ENCODE data around the gene CSH2. TPM values are rescaled to one million over a fixed set of nuclear protein-coding genes. Genes with fewer than 3 reads are reported as not detected.
"Not testable (repeated sequence)": the region's sequence is repeated elsewhere in the genome, so short reads cannot be mapped to it uniquely, and the experiment has no call there.

The CSH2 gene
- total RNA-seq, 2 donors from 2014 or later: not detected

- TF ChIP-seq POLR2AphosphoS5 (IDR thresholded peaks at IDR 0.05) (no peak), CTCF (IDR thresholded peaks at IDR 0.05) (no peak), POLR2A (IDR thresholded peaks at IDR 0.05) (no peak)
These were observed 37.7 kb upstream of the CSH2 start, which contains the start of gene CSHL1 for GRCh38 chr17:63911041-63911635. CSHL1 (minus strand) TSS chr17:63911258; CDS start chr17:63911196, 62 bp downstream.

DNA sequence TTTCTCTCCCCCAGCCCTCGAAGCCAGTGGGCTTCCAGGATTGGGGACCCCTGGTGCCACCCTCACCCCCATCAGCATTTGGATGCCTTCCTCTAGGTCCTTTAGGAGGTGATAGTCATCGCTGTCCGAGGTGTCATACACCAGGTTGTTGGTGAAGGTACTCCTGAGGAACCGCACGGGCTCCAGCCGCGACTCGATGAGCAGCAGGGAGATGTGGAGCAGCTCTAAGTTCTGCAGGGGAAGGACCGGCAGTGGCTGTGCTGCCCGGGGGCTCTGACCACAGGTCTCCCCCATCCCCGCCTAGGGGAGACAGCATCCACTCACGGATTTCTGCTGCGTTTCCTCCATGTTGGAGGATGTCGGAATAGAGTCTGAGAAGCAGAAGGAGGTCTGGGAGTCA is 36.6 kb upstream of the CSH2 start:
- WGBS: 86% methylated on average over 14 of the region's 14 CpGs
- DNase-seq (ENCODE audit: low spot score): no peak
- Histone ChIP-seq H3K36me3 (no peaks in the 10 kb centered on the region), H3K4me3 (no peak overlapping the region), H3K27me3 (replicated peaks; ENCODE audit: insufficient read depth) (no peaks in the 10 kb centered on the region), H3K9me3 (no peaks in the 10 kb centered on the region), H3K4me1 (replicated peaks) (no peaks in the 10 kb centered on the region), H3K27ac (no peak overlapping the region)
- intact Hi-C loops (cut with DNase I): loop anchor here (10.0 kb wide), 1 partner anchor 375 kb away; no protein-coding TSS in a partner anchor
- TF ChIP-seq POLR2A (IDR thresholded peaks at IDR 0.05): no peak

More at GRCh38 chr17:63911041-63911635, 37.7 kb upstream of the CSH2 start, which contains the start of gene CSHL1:
- Histone ChIP-seq H3K36me3 (no peaks in the 10 kb centered on the region), H3K27ac (no peak within 1 kb of the TSS), H3K9me3 (no peaks in the 10 kb centered on the region), H3K4me1 (replicated peaks) (no peaks in the 10 kb centered on the region), H3K4me3 (no peak within 1 kb of the TSS), H3K27me3 (replicated peaks; ENCODE audit: insufficient read depth) (no peaks in the 10 kb centered on the region)
- DNase-seq (ENCODE audit: low spot score): no peak
- 78% methylated on average over 15 of the region's 15 CpGs for WGBS
- intact Hi-C loops (cut with DNase I): loop anchor here (10.0 kb wide), 1 partner anchor 374 kb away; no protein-coding TSS in a partner anchor

DNA sequence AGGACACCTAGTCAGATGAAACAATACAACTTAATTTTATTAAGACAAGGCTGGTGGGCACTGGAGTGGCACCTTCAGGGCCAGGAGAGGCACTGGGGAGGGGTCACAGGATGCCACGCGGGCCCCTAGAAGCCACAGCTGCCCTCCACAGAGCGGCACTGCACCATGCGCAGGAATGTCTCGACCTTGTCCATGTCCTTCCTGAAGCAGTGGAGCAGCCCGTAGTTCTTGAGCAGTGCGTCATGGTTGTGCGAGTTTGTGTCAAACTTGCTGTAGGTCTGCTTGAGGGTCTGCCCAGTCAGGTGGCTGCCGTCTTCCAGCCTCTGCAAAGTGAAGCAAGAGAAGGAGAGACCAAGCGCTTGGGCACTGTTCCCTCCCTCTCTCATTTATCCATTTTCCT is 36.1 kb upstream of the CSH2 start:
- H3K27me3 ChIP-seq (replicated peaks; ENCODE audit: insufficient read depth); H3K36me3 ChIP-seq: not testable (repeated sequence)
- WGBS: 84% methylated on average over 10 of the region's 10 CpGs

GRCh38 chr17:63907161-63907778 is 33.8 kb upstream of the CSH2 start:
- H3K9me3 ChIP-seq; DNase-seq (ENCODE audit: low spot score); H3K36me3 ChIP-seq; H3K27me3 ChIP-seq (replicated peaks; ENCODE audit: insufficient read depth); H3K4me3 ChIP-seq; H3K27ac ChIP-seq; H3K4me1 ChIP-seq (replicated peaks); intact Hi-C loops (cut with DNase I): not testable (repeated sequence)
- WGBS: 49% methylated on average over 12 of the region's 12 CpGs

More for the DNA sequence above, 36.1 kb upstream of the CSH2 start:
- intact Hi-C loops (cut with DNase I); DNase-seq (ENCODE audit: low spot score); H3K4me1 ChIP-seq (replicated peaks); H3K4me3 ChIP-seq; H3K9me3 ChIP-seq; H3K27ac ChIP-seq: not testable (repeated sequence)

DNA sequence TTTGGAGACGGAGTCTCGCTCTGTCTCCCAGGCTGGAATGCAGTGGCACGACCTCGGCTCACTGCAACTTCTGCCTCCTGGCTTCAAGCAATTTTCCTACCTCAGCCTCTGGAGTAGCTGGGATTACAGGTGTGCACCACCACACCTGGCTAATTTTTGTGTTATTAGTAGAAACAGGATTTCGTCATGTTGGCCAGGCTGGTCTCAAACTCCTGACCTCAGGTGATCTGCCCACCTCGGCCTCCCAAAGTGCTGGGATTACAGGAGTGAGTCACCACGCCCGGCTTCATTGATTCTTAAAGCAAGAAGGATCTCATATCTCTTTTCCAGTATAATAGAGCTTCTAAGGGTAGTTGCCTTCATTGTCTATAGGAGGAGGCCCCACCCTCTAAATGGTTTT is 31.3 kb upstream of the CSH2 start:
- H3K9me3 ChIP-seq; H3K4me1 ChIP-seq (replicated peaks); H3K36me3 ChIP-seq; H3K4me3 ChIP-seq; DNase-seq (ENCODE audit: low spot score); intact Hi-C loops (cut with DNase I); H3K27ac ChIP-seq; H3K27me3 ChIP-seq (replicated peaks; ENCODE audit: insufficient read depth): not testable (repeated sequence)
- 97% methylated on average over 8 of the region's 8 CpGs for WGBS

DNA sequence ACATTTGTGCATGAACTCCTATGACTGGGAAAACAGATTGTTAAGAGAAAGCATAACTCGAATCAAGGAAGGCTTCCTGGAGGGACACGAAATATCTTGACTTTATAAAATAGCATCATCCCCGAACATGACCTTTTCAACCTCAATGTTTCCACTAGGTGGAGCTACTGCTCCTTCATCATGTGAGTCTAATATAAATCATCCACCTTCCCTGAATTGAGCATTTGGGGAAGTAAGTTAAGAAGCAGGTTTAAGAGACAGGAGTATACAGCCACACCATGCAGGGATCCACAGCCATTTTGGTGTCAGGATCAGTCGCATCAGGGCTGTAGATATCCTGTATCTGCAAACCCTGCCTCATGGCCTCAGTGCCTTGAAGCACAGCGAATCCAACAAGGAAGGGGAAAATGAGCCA is 30.3 kb upstream of the CSH2 start:
- H3K4me1 ChIP-seq (replicated peaks); H3K36me3 ChIP-seq; H3K9me3 ChIP-seq; DNase-seq (ENCODE audit: low spot score); intact Hi-C loops (cut with DNase I); H3K27me3 ChIP-seq (replicated peaks; ENCODE audit: insufficient read depth); H3K27ac ChIP-seq; H3K4me3 ChIP-seq: not testable (repeated sequence)
- WGBS: 47% methylated on average over 5 of the region's 5 CpGs
- TF ChIP-seq CTCF (IDR thresholded peaks at IDR 0.05): peak in 2 of 4 experiments; percentile 11 to 38

- DNase-seq (ENCODE audit: low spot score); H3K36me3 ChIP-seq; intact Hi-C loops (cut with DNase I); H3K27me3 ChIP-seq (replicated peaks; ENCODE audit: insufficient read depth); H3K4me1 ChIP-seq (replicated peaks); H3K9me3 ChIP-seq; H3K4me3 ChIP-seq; H3K27ac ChIP-seq: not testable (repeated sequence)
- WGBS: 91% methylated on average over 2 of the region's 2 CpGs
These were observed 28.5 kb upstream of the CSH2 start for GRCh38 chr17:63901971-63902370.

DNA sequence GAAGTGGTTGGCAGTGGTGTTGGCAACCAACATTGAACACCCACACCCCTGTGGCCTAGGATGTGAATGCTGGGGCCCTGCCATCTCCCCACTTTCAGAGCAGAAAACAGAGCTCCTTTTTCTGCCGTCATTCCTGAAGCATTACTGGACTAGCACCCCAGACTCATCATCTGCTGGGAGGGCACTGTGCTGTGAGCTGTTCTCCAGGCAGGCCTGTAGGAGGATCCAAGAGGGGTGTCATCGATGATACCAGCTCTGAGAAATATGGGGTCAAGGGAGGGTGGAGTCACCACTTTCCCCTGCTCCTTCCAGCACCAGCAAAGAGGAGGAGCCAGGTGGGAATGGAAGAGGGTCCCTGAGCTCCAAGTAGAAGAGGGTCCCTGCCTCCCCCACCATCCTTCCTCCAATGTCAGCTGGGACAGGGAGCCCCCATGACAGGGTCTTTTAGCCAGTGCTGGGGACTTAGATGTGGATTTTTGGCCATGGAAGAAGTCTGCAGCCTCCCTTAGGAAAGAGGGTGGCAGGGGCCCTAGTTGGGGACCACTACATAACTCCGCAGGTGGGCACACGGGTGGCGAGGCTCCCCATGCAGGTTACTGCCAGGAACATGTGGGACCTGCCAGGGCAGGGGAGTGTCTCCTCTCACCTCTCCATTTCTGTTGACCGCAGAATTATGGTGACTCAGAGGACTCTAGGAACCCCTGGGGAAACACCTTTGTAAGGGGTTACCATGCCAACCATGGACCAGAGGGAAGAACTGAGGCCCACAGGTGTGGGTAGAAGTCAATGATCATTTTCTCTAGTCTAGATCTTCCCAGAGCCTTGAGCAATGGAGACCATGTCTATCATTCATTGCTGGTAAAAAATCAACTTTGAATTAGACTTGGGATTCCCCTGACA is 25.7 kb upstream of the CSH2 start:
- H3K4me3 ChIP-seq; H3K9me3 ChIP-seq; DNase-seq (ENCODE audit: low spot score); H3K36me3 ChIP-seq; H3K4me1 ChIP-seq (replicated peaks); intact Hi-C loops (cut with DNase I); H3K27me3 ChIP-seq (replicated peaks; ENCODE audit: insufficient read depth); H3K27ac ChIP-seq: not testable (repeated sequence)
- 77% methylated on average over 6 of the region's 6 CpGs for WGBS

GRCh38 chr17:63896524-63897354 is 23.3 kb upstream of the CSH2 start, which contains the start of gene CSH1:
CSH1 (minus strand) TSS chr17:63896574; CDS start chr17:63896511, 63 bp downstream.
- H3K9me3 ChIP-seq; H3K4me1 ChIP-seq (replicated peaks); H3K4me3 ChIP-seq; H3K36me3 ChIP-seq; H3K27ac ChIP-seq; DNase-seq (ENCODE audit: low spot score); intact Hi-C loops (cut with DNase I); H3K27me3 ChIP-seq (replicated peaks; ENCODE audit: insufficient read depth): not testable (repeated sequence)
- WGBS: 96% methylated on average over 10 of the region's 14 CpGs

Data from prostate gland (tissue), 2 donors.